ENCODE data around the gene NRXN2.
A peak's percentile ranks its signal among the peaks of the same experiment; 100 is the strongest.

NRXN2 gene

DNA sequence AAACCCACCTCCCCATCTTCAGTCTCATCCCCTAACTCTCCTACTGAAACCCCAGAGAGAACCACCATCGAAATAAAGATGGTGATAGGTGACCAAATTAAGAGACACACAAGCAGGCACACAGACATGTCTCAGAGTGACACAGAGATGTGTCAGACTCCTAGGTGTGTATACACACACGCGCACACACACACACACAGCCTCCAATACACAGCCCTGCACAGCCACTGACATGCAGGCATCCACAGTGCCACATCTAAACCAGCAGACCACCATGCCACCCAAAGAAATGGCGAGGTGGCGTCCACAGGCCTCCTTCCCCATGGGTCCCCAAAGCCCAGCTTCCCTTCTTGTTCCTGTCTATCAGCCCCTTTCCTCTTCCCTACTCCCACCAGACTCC, 27.4 kb downstream of the NRXN2 start:
- DNase-seq: no peak

- peak in 1 of 2 donors; percentile 31 for DNase-seq
Measured at GRCh38 chr11:64694821-64695365, 28.1 kb downstream of the NRXN2 start.

DNA sequence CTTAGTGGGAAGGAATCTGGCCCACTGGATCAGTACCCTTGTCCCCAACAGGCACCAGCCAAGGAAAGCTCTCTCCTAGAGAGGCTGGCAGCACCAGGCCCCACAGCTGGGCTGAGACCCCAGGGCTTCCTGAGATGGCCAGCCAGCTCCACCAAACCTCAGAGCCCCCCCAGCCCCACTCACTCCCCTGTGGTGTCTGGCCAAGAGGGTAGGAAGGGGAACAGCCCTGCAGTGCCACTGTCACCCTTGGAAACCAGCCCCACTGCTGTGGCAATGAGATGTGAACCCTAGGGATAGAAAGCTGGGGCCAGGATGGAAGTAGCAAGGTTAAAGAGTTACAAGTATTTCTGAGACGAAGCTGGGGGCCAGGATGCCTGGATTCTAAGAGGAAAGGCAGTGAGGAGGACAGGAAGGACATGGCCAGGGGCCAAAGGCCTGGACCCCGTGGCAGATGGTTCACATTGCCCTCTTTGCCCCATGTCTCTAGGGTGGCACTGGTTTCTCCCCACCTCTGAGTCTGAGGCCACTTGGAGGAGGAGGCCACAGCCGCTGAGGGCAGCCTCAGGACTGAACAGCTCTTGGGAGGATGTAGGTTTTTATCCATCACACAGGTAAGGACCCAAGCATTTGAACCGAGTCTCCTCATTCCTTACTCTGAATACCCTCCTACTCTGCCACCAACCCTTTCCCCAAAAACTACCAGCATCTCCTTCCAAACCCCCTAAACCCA, 28.8 kb downstream of the NRXN2 start:
- DNase-seq: no peak

- no peak for DNase-seq
Measured at GRCh38 chr11:64692764-64693331, 30.1 kb downstream of the NRXN2 start.

DNA sequence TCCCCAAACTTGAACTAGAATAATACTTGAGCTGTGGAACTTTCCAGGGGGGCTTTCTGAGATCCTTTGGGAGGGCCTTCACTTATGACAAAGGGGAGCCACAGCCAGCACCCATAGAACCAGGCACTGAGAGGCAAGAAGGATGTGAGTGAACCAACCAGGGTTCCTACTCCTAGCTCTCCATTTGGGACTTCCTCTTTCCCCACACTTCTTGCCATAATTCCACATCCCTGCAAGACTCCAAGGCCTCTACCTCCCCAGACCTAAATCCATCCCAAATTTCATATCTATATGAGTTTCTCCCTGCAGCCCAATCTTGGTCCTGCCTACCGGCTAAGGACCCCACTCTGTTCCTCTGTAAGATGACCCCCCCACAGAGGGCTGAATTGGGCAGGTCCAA, 31.5 kb downstream of the NRXN2 start:
- no peak for DNase-seq

DNA sequence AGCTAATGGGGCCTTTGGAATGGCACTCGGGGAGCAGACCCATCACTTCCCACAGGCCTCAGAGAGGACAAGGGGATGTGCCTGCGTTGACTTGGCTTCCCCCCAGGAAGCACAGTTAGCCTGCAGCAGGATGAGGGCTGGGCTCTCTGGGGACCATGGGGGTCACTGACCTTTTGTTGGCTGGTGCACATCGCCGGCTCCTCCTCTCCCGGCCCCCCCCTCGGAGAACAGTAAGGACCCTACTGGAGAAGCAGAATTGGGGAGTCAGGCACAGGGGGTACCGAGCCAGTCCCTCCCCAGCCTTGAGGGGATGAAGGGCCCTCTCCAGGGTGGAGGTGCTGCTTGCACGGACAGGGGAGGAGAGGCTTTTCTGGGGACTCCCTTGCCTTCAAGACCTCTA, 32.8 kb downstream of the NRXN2 start:
- no peak for DNase-seq

- DNase-seq: peak; percentile 95 to 97
Measured at GRCh38 chr11:64688534-64688982, 34.4 kb downstream of the NRXN2 start.

DNA sequence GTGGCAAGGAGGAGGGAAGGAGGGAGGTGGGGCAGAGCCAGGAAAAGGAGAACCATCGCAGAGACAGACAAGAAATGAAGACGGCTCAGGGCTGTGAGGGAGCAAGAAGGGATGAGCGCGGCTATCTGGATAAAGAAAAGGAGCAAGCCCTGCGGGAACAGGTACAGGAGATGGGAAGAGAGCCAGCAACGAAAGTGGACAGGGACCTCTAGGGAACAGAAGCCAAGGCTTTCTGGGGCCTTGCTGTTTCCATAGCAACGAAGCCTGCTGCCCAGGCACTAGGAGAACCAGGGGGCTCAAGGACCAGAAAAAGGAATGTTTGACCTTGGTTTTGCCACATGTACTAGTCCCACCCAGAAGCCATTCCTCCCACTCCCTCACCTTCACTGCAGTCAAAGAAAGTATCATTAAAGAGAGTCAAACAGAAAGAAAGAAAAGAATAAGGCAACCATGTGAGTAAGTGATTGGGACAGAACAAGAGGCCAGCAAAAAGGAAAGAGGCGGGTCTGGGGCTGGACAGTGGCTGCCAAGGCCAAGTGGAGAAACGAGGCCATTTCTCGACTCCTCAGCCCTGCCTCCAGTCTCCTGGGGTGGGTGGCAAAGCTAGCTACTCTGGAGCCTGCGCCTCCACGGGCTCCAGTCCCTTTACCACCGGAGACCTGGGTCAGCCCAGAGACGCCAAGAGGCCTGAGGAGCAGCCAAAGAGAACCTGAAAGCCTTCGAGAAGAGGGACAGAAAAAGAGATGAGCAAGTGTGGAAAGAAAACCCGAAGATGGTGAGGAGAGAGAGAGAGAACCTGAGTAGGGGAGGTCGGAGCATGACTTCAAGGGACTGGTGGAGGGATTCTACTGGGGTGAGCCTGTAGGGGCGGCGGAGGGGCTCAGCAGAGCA, 35.1 kb downstream of the NRXN2 start:
- peak in 1 of 2 donors; percentile 39 for DNase-seq

DNA sequence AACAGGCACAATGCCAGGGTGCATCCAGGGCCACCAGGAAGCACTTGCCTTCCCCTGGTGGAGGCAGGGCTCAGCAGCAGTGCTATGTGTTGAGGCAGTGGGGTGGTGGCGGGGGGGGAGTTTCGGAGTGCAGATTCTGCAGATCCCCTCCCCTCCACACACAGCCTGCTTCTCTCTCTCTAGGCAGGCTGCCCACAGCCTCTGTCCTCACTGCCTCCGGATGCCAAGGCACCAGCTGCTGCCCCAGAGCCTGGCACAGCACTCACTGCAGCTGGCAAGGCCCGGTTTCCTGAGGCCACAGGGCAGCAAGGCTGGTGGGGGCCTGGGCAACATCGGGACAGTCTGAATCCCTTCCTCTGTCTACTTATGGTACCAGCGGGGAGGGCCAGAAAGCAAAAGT, 35.8 kb downstream of the NRXN2 start:
- peak; percentile 97 to 98 for DNase-seq

GRCh38 chr11:64686466-64687170, 36.4 kb downstream of the NRXN2 start:
- no peak for DNase-seq

DNA sequence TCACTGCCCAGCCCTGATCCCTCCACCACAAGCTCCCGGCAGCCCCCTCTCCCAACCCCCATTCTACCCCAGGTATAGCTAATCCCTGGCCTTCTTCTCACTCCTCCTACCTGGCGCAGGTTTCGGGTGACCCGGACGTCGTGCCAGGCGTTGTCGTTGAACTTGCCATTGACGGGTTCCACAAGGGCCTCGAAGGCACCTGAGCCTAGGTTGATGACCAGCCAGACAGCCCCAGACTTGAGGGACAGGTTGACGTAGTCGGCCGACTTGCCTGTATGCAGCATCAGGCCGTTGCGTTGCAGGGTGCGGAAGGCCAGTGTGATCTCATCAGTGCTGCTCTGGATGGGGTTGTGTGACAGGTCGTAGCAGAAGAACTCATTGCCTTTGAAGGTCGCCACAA, 37.5 kb downstream of the NRXN2 start:
- no peak for DNase-seq

- no peak for DNase-seq
Measured at GRCh38 chr11:64684357-64684756, 38.6 kb downstream of the NRXN2 start.

DNA sequence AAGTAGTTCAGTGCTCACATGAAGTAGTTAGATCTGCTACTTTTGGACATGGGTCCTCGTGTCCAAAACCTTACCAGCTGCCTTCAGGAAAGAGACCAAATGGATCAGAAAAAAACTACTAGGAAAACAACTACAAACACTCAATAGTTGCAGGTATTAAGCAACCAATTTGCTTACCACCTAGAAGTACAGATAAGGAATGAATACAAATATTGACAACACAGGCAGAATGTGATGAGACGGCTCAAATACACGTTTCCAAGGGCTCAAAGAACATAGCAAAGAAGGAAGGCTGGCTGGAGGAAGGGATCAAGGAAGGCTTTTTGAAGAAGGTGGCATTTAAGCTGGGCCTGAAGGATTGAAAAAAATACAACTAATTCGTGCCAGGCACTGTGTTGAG, 41.8 kb downstream of the NRXN2 start:
- no peak for DNase-seq

- no peak for DNase-seq
Measured at GRCh38 chr11:64679846-64680245, 43.2 kb downstream of the NRXN2 start.

- no peak for DNase-seq
Measured at GRCh38 chr11:64677441-64678023, 45.5 kb downstream of the NRXN2 start.

GRCh38 chr11:64676261-64676615, 46.8 kb downstream of the NRXN2 start:
- DNase-seq: no peak

DNA sequence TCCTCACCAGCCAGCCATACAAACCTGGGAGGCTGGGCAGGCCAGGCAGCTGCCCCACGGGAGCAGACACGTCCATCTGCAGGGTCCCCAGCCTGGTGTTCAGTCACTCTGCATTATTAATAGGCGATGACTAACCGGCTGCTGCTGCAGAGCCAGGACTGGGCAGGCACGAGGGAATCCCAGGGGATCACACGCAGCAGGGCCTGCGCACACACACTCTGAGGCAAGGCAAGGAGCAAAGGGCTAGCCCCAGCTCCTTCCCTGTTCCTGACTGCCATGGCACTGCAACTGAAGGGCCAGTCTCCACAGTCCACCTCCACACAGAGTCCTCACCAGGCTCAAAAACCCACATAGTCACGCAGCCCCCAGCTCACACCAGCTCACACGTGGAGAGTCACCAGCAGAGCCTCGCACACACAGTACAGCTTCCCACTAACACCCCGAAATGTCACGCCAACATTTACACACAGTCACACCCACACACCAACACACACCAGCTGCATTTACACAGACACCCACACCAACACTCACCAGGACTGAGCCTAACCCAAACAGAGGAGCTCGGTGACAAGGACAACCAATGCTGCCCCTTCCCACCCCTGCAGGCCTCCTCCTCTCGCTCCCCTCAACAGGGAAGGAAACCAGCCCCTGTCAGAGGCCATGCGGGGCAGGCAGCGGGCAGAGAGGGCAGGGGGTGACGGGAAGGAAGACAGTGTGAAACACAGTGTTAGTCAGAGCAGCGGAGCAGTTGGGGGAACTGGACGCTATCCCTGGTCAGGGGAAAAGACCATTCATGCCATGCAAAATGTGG, 47.3 kb downstream of the NRXN2 start:
- DNase-seq: peak; percentile 42 to 55

- no peak for DNase-seq
Measured at GRCh38 chr11:64674774-64675173, 48.2 kb downstream of the NRXN2 start.

DNA sequence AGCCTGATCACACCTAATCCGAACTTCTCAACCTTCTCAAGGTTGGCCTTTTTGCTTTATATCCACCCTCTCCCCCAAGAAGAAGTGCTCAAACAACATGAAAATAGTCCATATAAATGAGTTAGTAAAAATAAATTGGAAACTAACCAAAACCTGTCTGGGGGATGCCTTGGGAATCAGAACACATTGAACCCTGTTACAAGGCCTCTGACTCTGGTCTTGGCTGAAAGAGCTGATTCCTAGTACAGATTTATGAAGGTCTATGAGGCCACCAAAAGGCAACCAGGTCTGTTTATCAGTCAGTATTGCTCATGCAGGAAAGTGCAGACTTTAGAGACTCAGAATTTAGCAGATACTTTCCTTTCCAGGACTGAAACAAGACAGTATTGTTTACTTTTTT, 49.7 kb downstream of the NRXN2 start:
- no peak for DNase-seq

DNA sequence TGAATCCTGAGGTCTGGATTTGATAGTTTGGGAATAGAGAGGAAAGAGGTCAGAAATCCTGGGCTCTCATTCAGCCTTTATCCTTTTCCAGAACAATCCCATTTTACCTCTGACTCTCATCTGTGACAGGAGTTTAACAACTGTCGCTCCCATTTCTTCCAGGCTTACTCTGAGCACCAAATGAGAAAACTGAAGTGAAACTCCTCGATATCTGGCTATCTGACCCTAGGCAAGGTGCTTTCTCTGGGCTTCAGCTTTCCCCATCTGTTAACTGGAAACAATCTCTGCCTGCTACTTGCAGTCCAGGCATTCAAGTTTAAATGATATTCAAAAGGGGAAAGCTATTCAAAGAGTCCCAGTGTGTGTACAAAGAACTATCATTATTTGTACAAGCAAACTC, 50.1 kb downstream of the NRXN2 start:
- DNase-seq: no peak

DNA sequence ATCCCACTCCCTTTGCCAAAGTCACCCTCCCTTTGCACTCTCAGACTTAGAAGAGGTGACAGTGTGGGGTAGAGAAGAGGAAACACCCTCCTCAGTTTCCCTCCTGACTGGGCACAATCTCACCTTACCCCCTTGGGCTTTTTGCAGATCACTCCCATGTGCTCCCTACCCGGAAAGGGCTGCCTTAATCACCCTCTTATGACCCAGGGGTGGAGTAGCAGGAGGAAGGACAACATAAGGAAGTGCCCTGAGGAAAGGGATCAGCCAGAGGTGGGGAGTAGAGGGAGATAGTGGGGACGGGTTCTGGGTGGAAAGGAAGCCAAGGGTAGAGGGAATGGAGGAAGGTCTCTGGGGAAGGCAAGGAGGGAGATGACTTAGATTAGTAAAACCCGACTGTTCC, 52.0 kb downstream of the NRXN2 start:
- DNase-seq: no peak

All from hippocampal formation (tissue), 2 donors.